Naive B cell (primary cell): ENCODE data around the gene PRRC2B. TPM values are rescaled to one million over a fixed set of nuclear protein-coding genes. Genes with fewer than 3 reads are reported as not detected.

Experiments used
- ATAC-seq, 2 donors: fragments of 150-1000 bp; cut with Tn5 transposase; 2 replicates each; pipeline ENCODE4 v1.10.0; 2021; ENCODE audit warnings: low read depth in 2 of 2, mild to moderate bottlenecking in 2 of 2, moderate library complexity in 2 of 2
- DNase-seq: peaks from one replicate; pipeline ENCODE4 v3.0.0; 2022
- H3K27ac Mint-ChIP-seq, 6 donors: one replicate each; pipeline ENCODE4 v1.8.0; 2020 to 2022; ENCODE audit warnings: mild to moderate bottlenecking in 6 of 6, mixed read lengths in 6 of 6, moderate library complexity in 5 of 6, inconsistent platforms in 2 of 6
- H3K27me3 Mint-ChIP-seq, 3 donors: one replicate each; pipeline ENCODE4 v1.8.0; 2021 to 2022; ENCODE audit warnings: mixed read lengths in 3 of 3, mild to moderate bottlenecking in 1 of 3
- H3K36me3 Mint-ChIP-seq, 2 donors: one replicate each; pipeline ENCODE4 v1.8.0; 2020 to 2022; ENCODE audit warnings: mixed read lengths in 2 of 2, inconsistent platforms in 1 of 2, mild to moderate bottlenecking in 1 of 2
- H3K4me1 Mint-ChIP-seq, 3 donors: one replicate each; pipeline ENCODE4 v1.8.0; 2020 to 2022; ENCODE audit warnings: mixed read lengths in 3 of 3, inconsistent platforms in 1 of 3, mild to moderate bottlenecking in 1 of 3, moderate library complexity in 1 of 3
- H3K4me3 Mint-ChIP-seq, 8 donors: one replicate each; pipeline ENCODE4 v1.8.0; 2020 to 2022; ENCODE audit warnings: mild to moderate bottlenecking in 8 of 8, mixed read lengths in 8 of 8, moderate library complexity in 8 of 8, inconsistent platforms in 2 of 8
- H3K9me3 Mint-ChIP-seq, 7 donors: one replicate each; pipeline ENCODE4 v1.8.0; 2020 to 2022; ENCODE audit warnings: mixed read lengths in 7 of 7, mild to moderate bottlenecking in 5 of 7, inconsistent platforms in 2 of 7, moderate library complexity in 1 of 7
- polyA plus RNA-seq, 6 donors: library from polyadenylated mRNA; unstranded; fragments of 300-500 nt; fragmentation: Illumina TruSeq; gene quantifications; one replicate each; pipeline ENCODE4 v1.2.3, GENCODE V29; 2021; ENCODE audit warnings: low read depth in 6 of 6

PRRC2B gene
- polyA plus RNA-seq, 6 donors from 2014 or later = 6.9 to 52.8 (median 15.4) TPM

- ATAC-seq = no peak
- H3K27me3 Mint-ChIP-seq = no peaks in the 10 kb centered on the region
- peaks cover 27 to 35% of the 10 kb centered on the region in 2 donors for H3K36me3 Mint-ChIP-seq
- H3K4me3 Mint-ChIP-seq = no peak overlapping the region
- no peaks in the 10 kb centered on the region for H3K9me3 Mint-ChIP-seq
- H3K27ac Mint-ChIP-seq = peak overlapping the region in 2 of 6 donors; percentile 47 to 69
- H3K4me1 Mint-ChIP-seq = peaks cover 4 to 15% (median 9%) of the 10 kb centered on the region in 3 donors
- DNase-seq = no peak
These were observed 81.4 kb downstream of the PRRC2B start for GRCh38 chr9:131475111-131475955.

DNA sequence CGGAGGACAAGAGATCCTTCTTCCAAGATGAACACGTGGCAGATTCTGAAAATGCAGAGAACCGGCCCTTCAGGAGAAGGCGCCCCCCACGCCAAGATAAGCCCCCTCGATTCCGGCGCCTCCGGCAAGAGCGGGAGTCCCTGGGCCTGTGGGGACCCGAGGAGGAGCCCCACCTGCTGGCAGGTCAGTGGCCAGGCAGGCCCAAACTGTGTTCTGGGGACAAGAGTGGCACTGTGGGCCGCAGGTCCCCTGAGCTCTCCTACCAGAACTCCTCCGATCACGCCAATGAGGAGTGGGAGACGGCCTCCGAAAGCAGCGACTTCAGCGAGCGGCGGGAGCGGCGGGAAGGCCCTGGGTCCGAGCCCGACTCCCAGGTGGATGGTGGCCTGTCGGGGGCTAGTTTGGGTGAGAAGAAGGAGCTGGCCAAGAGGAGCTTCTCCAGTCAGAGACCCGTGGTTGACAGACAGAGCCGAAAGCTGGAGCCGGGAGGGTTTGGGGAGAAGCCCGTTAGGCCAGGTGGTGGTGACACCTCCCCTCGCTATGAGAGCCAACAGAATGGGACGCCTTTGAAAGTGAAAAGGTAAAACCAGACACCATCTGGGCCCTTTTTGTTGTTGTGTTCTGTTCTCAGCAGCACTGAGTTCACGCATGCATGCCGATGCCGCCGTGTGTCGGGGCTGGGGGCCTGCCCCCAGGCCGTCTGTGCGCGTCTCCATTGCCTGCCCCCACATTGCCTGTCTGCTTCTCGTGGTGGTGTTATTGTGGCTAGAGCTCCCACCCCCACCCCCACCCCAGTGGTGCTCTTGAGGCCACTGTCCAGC is 82.3 kb downstream of the PRRC2B start:
- ATAC-seq = no peak
- no peak for DNase-seq
- Mint-ChIP-seq H3K9me3 (no peaks in the 10 kb centered on the region), H3K27me3 (no peaks in the 10 kb centered on the region), H3K36me3 (peaks cover 20 to 27% of the 10 kb centered on the region in 2 donors), H3K4me1 (peaks cover 4 to 15% (median 9%) of the 10 kb centered on the region in 3 donors), H3K4me3 (no peak overlapping the region), H3K27ac (peak overlapping the region in 2 of 6 donors; percentile 47 to 69)

DNA sequence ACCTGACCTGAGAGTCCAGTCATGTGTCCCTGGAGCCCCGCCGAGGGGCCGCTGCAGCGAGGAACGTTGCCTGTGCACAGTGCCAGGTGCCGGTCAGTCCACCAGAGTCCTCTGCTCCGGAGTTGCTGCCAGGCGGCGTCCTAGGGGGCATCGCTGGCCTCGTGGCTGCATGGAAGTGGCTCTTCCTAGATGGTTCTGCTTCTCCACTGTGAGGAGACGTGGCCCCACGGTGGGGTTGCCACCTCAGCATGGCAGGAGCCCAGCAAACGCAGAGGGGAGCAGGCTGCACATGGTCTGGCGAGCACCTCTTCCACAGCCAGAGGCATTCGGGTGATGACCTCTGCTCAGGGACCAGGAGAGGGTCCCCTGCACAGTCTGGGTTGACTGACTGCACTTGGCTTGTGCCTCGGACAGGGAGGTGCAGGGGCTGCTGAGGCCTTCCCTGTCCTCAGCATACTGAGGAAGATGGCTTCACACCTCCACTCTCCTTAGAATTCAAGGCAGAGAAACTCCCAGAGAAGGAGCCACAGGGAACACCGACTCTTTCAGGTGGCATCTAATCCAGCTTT is 83.0 kb downstream of the PRRC2B start:
- H3K36me3 Mint-ChIP-seq = peaks cover 16 to 26% of the 10 kb centered on the region in 2 donors

DNA sequence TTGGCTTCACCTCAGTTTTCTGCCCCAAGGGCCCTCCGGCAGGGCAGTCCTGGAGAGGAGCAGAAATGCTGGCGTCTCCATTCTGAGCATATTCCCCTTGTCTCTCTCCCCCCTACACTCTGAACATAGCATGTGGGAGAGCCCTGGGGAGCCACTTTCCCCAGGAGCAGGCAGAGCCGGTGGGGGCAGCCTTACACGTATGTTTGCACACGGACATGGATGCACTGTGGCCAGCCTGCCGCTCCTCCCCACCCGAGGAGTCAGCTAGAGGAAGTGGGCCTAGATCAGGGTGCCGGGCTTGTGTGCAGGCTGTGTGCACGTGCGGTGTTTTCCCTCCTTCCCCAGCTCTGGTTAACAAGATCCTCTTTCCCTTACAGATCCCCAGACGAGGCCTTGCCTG is 83.5 kb downstream of the PRRC2B start:
- no peak for DNase-seq
- H3K27ac Mint-ChIP-seq = peak overlapping the region in 3 of 6 donors; percentile 37 to 69 (median 38)
- H3K9me3 Mint-ChIP-seq = no peaks in the 10 kb centered on the region
- no peak for ATAC-seq
- no peaks in the 10 kb centered on the region for H3K27me3 Mint-ChIP-seq
- H3K36me3 Mint-ChIP-seq = peaks cover 17 to 30% of the 10 kb centered on the region in 2 donors
- H3K4me3 Mint-ChIP-seq = no peak overlapping the region
- H3K4me1 Mint-ChIP-seq = peaks cover 4 to 18% (median 14%) of the 10 kb centered on the region in 3 donors

More for the DNA sequence above, 83.0 kb downstream of the PRRC2B start:
- DNase-seq = no peak
- Mint-ChIP-seq H3K27me3 (no peaks in the 10 kb centered on the region), H3K27ac (peak overlapping the region in 1 of 6 donors; percentile 38), H3K4me1 (peaks cover 4 to 15% (median 11%) of the 10 kb centered on the region in 3 donors), H3K4me3 (no peak overlapping the region), H3K9me3 (no peaks in the 10 kb centered on the region)
- ATAC-seq = no peak

- Mint-ChIP-seq H3K36me3 (peaks cover 13 to 30% of the 10 kb centered on the region in 2 donors), H3K4me1 (peaks cover 4 to 15% (median 14%) of the 10 kb centered on the region in 3 donors), H3K27me3 (no peaks in the 10 kb centered on the region), H3K4me3 (peak overlapping the region in 1 of 8 donors; percentile 10), H3K27ac (peak overlapping the region in 3 of 6 donors; percentile 23 to 69 (median 37)), H3K9me3 (no peaks in the 10 kb centered on the region)
- ATAC-seq = peak in 1 of 2 donors; percentile 7
- DNase-seq = no peak
These were observed 84.0 kb downstream of the PRRC2B start for GRCh38 chr9:131477816-131478419.

DNA sequence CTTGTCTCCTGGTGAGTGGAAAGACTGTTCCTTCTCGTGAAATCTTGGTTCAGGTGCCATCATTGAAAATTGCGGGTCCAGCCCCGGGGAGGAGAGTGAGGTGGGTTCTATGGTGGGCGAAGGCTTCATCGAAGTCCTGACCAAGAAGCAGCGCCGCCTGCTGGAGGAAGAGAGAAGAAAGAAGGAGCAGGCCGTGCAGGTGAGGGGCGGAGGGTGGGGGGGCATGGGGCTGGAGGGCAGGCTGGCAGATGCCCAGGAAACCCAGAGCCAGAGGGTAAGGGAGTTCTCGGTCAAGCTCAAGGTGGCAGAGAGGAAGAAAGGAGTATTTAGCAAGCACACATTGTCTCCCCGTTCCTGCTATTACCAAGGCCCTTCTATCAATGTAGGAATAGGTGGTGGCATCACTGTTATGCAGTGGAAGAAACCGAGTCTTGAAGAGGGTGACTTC is 84.6 kb downstream of the PRRC2B start:
- Mint-ChIP-seq H3K36me3 (peaks cover 10 to 28% of the 10 kb centered on the region in 2 donors), H3K4me1 (peaks cover 4 to 14% (median 12%) of the 10 kb centered on the region in 3 donors), H3K9me3 (no peaks in the 10 kb centered on the region), H3K4me3 (peak overlapping the region in 2 of 8 donors; percentile 10 to 35), H3K27ac (peak overlapping the region in 2 of 6 donors; percentile 23 to 69), H3K27me3 (no peaks in the 10 kb centered on the region)
- DNase-seq (peak; percentile 47), ATAC-seq (peak; percentile 48 to 70)

GRCh38 chr9:131478911-131479310 is 85.0 kb downstream of the PRRC2B start:
- Mint-ChIP-seq H3K27ac (peak overlapping the region in 1 of 6 donors; percentile 56), H3K9me3 (no peaks in the 10 kb centered on the region), H3K36me3 (peaks cover 10 to 23% of the 10 kb centered on the region in 2 donors), H3K4me1 (peaks cover 4 to 14% (median 12%) of the 10 kb centered on the region in 3 donors), H3K27me3 (no peaks in the 10 kb centered on the region), H3K4me3 (no peak overlapping the region)
- DNase-seq = no peak
- no peak for ATAC-seq

DNA sequence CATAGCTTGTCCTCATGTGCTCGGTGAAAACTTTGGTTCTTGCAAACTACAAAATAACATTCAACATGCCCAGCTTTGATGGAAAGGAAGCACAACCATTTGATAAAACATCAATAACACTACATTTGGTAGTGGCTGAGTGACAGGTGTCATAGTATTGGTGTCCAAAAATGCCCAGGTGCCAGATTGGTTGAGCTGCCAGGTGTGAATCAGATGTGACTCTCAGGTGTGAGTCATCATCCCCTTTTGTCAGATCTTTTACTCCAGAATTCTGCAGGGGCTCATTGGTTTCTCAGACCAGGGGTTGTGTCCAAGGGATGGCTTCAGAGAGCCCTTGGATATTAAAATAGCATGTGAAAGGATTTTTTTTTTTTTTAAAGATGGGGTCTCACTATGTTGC is 86.4 kb downstream of the PRRC2B start:
- Mint-ChIP-seq H3K36me3 (peaks cover 10 to 14% of the 10 kb centered on the region in 2 donors), H3K4me3 (no peak overlapping the region), H3K27me3 (no peaks in the 10 kb centered on the region)

DNA sequence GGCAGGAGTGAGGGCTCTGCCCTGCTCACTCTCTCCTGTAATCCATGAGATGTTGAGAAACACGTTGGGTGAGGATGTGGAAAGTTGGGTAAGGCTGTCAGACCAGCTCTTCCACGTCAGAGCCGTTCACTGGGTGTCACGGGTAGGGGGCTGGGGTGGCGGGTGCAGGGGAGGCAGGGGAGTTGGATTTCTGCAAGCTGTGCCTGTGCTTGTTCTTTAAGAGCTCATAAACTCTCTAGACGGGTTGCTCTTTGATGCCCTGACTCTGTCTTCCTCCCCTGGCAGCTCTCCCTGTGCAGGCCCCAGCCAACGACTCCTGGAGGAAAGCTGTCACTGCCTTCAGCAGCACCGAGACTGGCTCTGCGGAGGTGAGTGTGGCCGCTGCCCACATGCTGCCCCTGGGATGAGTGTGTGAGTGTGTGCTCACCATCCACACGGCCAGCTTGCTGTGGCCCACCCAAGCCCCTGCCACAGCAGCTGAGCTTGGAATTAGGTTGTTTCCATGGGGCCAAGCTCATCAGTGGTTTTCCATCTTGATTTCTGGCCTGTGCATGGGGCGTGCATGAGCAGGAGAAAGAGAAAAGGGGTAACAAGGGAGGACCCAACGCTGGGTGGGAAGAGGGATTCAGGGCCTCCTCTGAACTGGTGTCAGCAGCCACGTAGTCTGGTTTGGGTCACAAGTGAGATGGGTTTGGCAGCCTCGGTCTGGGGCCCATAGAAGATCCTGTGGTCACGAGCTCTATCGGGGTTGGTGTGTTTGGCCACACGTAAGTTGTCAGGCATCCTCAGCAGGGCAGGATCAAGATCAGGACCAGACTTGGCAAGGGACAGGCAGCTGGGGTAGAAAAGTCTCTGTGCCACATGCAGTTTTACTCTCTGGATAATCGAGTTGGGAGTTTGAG is 87.8 kb downstream of the PRRC2B start:
- ATAC-seq = no peak
- Mint-ChIP-seq H3K4me1 (peaks cover 4 to 10% (median 8%) of the 10 kb centered on the region in 3 donors), H3K27ac (peak overlapping the region in 4 of 6 donors; percentile 41 to 81 (median 52))

More for the DNA sequence above, 86.4 kb downstream of the PRRC2B start:
- DNase-seq = no peak
- Mint-ChIP-seq H3K27ac (no peak overlapping the region), H3K4me1 (peaks cover 4 to 10% (median 8%) of the 10 kb centered on the region in 3 donors), H3K9me3 (no peaks in the 10 kb centered on the region)
- no peak for ATAC-seq

GRCh38 chr9:131482343-131483006 is 88.6 kb downstream of the PRRC2B start:
- Mint-ChIP-seq H3K27me3 (no peaks in the 10 kb centered on the region), H3K4me3 (no peak overlapping the region), H3K9me3 (no peaks in the 10 kb centered on the region), H3K36me3 (peaks cover 10 to 21% of the 10 kb centered on the region in 2 donors), H3K27ac (peak overlapping the region in 2 of 6 donors; percentile 53 to 81), H3K4me1 (peaks cover 4 to 10% (median 8%) of the 10 kb centered on the region in 3 donors)
- no peak for DNase-seq
- ATAC-seq = no peak

More for the DNA sequence above, 87.8 kb downstream of the PRRC2B start:
- H3K27me3 Mint-ChIP-seq = no peaks in the 10 kb centered on the region
- H3K36me3 Mint-ChIP-seq = peaks cover 10 to 21% of the 10 kb centered on the region in 2 donors
- no peak for DNase-seq
- no peaks in the 10 kb centered on the region for H3K9me3 Mint-ChIP-seq
- no peak overlapping the region for H3K4me3 Mint-ChIP-seq

- no peak for ATAC-seq
- Mint-ChIP-seq H3K27me3 (no peaks in the 10 kb centered on the region), H3K4me3 (no peak overlapping the region), H3K4me1 (peaks cover 3 to 9% (median 5%) of the 10 kb centered on the region in 3 donors), H3K27ac (peak overlapping the region in 1 of 6 donors; percentile 32), H3K36me3 (peaks cover 11 to 26% of the 10 kb centered on the region in 2 donors), H3K9me3 (no peaks in the 10 kb centered on the region)
- DNase-seq = no peak
These were observed 89.6 kb downstream of the PRRC2B start for GRCh38 chr9:131483319-131484050.
